OCI-LY7 (cell line): Measurements from ENCODE around the gene XYLT1.
"Not testable (repeated sequence)": the region's sequence is repeated elsewhere in the genome, so short reads cannot be mapped to it uniquely, and the experiment has no call there.

ENCODE experiments used
- EZH2phosphoT487 ChIP-seq: fragments of 200-600 bp; sonication (generic); IDR thresholded peaks from 2 replicates; pipeline ENCODE4 v1.6.1; 2018; ENCODE audit warnings: low read depth, borderline replicate concordance, mild to moderate bottlenecking, mixed run types, antibody characterized with exemption, low read length, moderate library complexity, mixed read lengths
- TF ChIP-seq, protein P1 (sequence below): fragments of 200-600 bp; sonication (generic); conservative IDR thresholded peaks from 2 replicates; pipeline ENCODE4 v1.5.1; 2014; ENCODE audit warnings: mild to moderate bottlenecking, antibody characterized with exemption, low read length, moderate library complexity, mixed read lengths

DNA sequence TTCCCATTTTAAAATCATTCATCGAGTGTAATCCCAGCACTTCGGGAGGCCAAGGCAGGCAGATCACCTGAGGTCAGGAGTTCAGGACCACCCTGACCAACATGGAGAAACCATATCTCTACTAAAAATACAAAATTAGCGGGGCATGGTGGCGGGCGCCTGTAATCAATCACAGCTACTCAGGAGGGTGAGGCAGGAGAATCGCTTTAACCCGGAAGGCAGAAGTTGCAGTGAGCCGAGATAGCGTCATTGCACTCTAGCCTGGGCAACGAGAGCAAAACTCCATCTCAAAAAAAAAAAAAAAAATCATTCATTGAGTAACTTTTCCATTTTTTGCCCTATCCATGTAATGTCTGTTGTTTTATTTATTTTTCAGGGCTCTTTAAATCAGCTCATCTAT, 135.4 kb downstream of the XYLT1 start:
- TF ChIP-seq, protein P1, sequence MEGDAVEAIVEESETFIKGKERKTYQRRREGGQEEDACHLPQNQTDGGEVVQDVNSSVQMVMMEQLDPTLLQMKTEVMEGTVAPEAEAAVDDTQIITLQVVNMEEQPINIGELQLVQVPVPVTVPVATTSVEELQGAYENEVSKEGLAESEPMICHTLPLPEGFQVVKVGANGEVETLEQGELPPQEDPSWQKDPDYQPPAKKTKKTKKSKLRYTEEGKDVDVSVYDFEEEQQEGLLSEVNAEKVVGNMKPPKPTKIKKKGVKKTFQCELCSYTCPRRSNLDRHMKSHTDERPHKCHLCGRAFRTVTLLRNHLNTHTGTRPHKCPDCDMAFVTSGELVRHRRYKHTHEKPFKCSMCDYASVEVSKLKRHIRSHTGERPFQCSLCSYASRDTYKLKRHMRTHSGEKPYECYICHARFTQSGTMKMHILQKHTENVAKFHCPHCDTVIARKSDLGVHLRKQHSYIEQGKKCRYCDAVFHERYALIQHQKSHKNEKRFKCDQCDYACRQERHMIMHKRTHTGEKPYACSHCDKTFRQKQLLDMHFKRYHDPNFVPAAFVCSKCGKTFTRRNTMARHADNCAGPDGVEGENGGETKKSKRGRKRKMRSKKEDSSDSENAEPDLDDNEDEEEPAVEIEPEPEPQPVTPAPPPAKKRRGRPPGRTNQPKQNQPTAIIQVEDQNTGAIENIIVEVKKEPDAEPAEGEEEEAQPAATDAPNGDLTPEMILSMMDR = not testable (repeated sequence)
- not testable (repeated sequence) for TF ChIP-seq EZH2phosphoT487
